Stimulated activated CD8-positive, alpha-beta memory T cell treated with anti-CD3 and anti-CD28 coated beads, Interleukin-7, amount 100 ng/mL, for 48 hours (primary cell): ENCODE data around the gene PNKD.
A peak's percentile ranks its signal among the peaks of the same experiment; 100 is the strongest.
"Not testable (repeated sequence)": the region's sequence is repeated elsewhere in the genome, so short reads cannot be mapped to it uniquely, and the experiment has no call there.

Source experiments
- DNase-seq, 2 donors: peaks; one replicate each; pipeline ENCODE4 v3.0.0-alpha.2; 2020; ENCODE audit warnings: low read depth in 1 of 2; ENCODE audit errors: extremely low read depth in 1 of 2

Gene PNKD

DNA sequence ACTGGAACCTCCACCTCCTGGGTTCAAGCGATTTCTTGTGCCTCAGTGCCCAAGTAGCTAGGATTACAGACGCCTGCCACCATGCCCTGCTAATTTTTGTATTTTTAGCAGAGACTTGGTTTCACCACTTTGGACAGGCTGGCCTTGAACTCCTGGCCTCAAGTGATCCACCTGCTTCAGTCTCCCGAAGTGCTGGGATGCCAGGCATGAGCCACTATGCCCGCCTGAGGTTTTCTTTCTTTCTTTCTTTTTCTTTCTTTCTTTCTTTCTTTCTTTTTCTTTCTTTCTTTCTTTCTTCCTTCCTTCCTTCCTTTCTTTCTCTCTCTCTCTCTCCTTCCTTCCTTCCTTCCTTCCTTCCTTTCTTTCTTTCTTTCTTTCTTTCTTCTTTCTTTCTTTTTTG is 44.4 kb downstream of the PNKD start:
- DNase-seq: not testable (repeated sequence)

DNA sequence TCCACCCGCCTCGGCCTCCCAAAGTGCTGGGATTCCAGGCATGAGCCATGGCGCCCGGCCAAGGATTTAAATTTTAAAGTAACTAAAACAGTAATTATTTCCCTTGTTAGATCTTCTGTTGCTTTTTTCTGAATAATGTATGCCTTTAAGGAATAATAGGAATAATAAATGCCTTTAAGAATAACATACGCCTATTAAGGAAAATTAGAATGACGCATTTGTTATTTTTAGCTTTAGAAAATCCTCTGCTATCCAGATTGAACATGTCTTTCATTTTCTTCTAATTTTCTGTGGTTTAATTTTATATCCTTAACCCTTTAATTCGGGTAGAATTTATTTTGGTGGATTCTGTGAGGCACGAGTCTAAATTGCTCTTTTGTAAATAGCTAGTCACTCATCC is 45.1 kb downstream of the PNKD start:
- DNase-seq: no peak

- no peak for DNase-seq
Measured at GRCh38 chr2:218317303-218317630, 46.9 kb downstream of the PNKD start.

DNA sequence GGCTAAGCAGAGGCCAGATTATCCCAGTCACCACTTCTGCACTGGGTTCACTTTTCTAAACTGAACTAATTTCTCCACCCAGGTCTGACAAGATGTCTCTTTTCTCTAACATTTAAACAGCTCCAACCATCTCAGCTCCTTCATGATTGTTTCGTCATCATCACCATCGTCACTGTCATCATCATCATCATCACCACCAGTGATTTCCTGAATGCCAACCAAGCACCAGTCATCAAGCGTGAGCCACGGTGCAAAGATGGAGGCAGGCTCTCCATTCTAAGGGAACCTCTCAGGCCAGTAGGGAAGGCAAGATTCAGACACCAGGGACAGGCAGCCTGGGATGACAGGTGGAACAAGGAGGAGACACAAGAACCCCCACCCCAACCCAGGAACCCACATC is 47.5 kb downstream of the PNKD start:
- no peak for DNase-seq

DNA sequence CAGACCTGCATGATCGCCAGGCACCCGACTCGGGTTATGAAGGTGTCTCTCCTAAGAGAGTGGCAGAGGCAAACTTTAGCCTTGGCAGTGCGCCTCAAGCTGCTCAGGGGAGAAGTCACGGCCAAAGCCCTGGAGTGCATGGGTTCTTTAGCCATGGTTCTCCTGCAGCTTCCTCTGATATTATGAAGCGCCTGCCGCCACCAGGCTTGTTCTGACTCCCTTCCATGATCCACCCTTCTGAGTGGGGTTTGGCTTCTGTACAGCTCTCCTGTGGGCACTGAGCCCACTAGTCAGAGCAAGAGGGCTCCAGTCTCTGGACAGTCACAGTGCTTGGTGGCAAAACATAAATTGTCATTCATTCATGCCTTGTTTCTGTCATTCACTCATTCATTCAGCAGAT is 47.9 kb downstream of the PNKD start:
- DNase-seq: no peak

DNA sequence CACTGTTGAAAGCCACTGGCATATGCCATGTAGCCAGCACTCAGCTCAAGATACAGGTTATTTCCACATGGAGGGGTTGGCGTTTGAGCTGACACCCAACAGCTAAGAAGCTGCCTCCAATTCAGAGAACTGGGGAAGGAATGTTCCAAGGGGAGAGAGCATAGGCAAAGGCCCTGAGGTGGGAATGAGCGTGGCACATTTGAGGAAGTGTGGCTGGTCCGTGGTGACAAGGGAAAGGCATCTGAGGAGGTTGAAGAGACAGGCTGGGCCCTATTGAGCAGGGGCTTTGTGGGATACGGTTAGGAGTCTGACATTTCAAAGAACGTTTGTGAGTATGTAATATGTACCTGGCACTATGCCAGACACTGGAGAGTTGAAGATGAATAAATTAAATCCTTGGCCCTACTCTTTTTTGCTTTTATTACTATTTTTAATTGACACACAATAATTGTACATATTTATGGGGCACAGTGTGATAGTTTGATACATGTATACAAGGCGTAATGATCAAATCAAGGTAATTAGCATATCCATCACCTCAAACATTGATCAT is 49.6 kb downstream of the PNKD start:
- DNase-seq: no peak

DNA sequence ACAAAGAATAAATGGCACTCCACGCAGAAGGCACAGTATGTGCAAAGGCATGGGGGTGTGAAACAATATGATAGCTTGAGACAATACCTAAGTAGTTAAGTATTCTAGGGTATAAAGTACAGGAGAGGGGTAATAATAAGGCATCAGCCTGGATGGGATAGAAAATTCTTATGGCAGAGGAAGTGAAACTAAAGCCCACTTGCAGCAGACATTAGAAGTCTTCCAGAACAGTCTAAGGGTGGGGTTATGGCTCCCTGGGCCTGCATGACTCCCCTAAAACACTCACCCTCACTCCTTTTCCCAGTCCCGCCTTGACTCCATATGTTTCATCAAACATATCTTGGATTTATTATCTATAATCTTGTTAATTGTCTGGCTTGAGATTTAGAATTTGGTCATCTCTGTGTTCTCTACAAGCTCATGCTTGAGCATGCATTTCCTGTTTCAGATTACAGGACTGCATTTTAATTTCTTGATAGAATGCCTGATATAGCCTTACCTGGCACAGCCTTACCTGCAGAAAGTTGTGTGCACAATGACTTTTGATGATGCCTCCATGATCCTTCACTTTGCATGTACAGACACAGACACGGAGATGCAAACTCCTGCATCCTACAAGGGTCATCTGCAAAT is 50.5 kb downstream of the PNKD start:
- no peak for DNase-seq

DNA sequence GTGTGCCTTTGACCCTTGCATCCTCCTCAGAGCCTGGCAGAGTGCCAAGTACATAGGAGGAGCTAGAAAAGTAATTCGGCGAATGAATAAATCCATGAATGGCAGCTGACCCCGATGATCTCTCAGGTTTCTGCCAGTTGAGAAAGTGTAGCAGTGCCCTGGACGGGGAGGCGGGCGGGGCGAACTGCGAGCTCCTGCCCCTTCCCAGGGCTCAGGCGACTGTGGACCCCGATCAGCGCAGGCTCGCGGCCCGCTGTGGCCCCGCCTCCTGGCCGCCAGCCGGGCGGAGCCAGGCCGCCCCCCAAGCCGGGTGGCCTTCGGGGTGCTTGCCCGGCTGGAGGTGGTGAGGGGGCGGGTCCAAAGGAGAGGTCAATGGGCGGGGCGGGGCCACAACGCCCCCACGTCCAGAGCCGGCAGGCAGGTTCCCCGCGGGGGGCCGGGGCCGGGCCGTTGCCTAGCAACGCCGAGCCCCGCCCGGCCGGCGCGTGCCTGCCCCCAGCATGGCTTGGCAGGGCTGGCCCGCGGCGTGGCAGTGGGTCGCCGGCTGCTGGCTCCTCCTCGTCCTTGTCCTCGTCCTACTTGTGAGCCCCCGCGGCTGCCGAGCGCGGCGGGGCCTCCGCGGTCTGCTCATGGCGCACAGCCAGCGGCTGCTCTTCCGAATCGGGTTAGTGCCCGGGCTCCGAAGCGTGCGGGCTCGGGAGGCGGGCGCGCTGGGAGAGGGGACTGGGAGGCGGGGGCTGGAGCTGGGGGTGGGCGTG is 52.6 kb downstream of the PNKD start:
- peak; percentile 16 to 34 for DNase-seq

- no peak for DNase-seq
Measured at GRCh38 chr2:218323526-218324472, 53.5 kb downstream of the PNKD start.

GRCh38 chr2:218325566-218326160 is 55.3 kb downstream of the PNKD start:
- no peak for DNase-seq

GRCh38 chr2:218326315-218326714 is 56.0 kb downstream of the PNKD start:
- no peak for DNase-seq

GRCh38 chr2:218327451-218328210 is 57.3 kb downstream of the PNKD start:
- DNase-seq: no peak

DNA sequence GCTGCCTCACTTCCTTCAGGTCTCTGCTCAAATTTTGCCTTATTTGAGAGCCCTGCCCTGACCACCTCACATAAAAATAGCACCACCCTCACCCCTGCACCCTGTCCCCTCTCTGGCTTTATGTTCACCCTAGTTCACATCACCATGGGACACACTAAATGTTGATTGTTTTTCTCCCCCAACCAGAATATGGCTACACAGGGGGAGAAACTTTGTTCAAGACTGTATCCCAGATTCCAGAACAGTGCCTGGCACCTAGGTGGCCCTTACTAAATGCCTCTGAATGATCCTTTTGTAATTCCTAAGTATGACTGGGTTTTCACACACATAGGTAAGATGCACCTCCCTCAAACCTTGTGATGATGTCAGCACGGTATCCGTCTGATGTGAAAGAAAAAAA is 58.0 kb downstream of the PNKD start:
- DNase-seq: no peak

DNA sequence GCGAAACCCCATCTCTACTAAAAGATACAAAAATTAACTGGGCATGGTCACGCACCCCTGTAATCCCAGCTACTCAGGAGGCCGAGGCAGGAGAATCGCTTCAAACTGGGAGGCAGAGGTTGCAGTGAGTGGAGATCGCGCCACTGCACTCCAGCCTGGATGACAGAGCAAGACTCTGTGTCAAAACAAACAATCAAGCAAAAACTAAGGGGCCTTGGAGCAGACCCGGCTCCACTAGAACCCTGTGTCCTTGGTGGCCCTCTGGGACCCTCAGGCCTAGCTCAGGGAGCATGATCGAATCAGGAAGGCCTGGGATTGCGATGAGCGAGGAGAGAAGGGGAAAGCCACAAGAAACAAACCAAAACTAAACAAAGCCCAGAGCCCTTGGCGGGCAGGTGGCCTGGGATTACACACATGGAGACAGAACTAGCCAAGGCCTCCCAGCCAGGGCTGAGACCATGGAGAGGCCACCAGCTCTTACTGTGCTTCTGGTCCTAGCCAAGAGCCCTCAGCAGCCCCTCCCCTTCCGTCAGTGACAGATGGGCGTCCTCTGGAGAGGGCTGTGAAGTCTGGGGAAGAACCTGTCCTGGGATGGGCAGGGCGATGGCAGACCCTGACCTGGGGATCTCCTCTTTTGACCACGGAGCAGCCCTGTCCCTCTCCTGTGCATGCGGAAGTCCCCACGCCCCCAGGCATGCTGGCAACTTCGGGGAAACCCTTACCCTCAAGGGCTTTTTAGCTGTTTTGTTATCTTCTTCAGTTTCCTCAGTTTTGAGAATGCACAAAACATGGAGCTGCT is 58.9 kb downstream of the PNKD start:
- DNase-seq: no peak

GRCh38 chr2:218329826-218330593 is 59.7 kb downstream of the PNKD start:
- no peak for DNase-seq

GRCh38 chr2:218331745-218332144 is 61.4 kb downstream of the PNKD start:
- no peak for DNase-seq

DNA sequence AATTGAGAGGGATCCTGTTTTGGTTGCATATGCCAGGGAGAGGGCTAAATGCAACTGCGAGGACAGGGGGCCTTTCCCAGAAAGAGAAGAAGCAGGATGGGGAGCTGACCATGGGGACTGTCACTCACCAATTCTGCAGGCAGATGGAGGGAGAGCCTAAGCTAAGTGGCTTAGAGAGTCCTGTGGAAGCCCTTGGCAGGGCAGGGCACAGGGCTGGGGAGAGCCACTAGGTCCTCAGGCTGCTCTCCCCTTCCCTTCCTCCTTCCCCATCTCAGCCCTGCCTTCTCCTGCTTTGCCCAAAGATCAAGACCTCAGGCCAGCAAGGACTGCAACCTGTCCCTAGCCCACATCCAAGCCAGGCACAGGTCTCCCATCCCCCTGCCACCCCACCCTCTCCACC is 62.0 kb downstream of the PNKD start:
- DNase-seq: no peak

DNA sequence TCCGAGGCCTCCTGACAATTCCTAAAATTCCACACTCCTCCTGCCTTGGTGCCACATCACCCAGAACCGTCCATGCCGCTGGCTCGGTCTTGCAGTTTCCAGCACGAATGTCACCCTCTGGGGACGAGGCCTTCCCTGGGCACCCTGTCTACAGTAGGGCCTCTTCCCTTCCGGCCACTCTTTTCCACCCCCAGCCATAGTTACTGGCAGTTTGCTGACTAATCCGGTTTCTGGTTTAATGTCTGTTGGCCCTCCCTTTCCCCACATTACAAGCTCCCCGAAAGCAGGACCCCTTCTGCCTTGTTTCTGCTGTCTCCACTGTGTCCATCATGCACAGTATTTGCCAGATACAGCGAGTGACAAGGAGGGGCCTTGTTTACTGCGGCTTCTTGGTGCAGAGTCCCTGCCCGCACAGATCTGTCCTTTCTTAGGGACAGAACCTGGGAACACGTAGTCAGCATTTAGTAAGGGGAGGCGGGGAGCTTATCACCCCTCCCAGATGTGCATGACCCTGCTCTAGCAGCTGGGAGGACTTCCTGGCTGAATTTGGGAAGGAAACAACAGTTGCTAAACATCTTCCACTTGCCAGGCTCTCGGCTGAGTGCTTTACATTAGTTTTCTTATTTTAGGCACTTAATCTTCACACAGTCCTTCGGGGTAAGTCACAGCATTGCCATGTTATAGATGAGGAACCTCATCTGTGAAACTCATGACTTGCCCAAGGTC is 62.8 kb downstream of the PNKD start:
- no peak for DNase-seq
